HL-60 (cell line): ENCODE data around the gene LSM10.

Experiments used
- CTCF ChIP-seq: IDR thresholded peaks from one replicate; pipeline ENCODE4 v1.5.1; 2011; ENCODE audit warnings: low read length, control low read depth, inconsistent platforms; ENCODE audit not compliant: insufficient read depth
- GABPA ChIP-seq: IDR thresholded peaks from 2 replicates; pipeline ENCODE4 v1.6.1; 2012; ENCODE audit warnings: low read depth
- POLR2AphosphoS5 ChIP-seq: IDR thresholded peaks from 2 replicates; pipeline ENCODE4 v1.6.1; 2012; ENCODE audit warnings: low read depth
- REST ChIP-seq: IDR thresholded peaks from 2 replicates; pipeline ENCODE4 v1.6.1; 2012; ENCODE audit warnings: low read depth; ENCODE audit not compliant: insufficient replicate concordance

GRCh38 chr1:36440044-36440443 is 42.3 kb upstream of the LSM10 start:
- no peak for TF ChIP-seq CTCF
- TF ChIP-seq POLR2AphosphoS5: no peak
- no peak for TF ChIP-seq REST
- no peak for TF ChIP-seq GABPA
